GM12892 (cell line): ENCODE results near the gene SLC3A2.

Experiments
- POLR2A ChIP-seq: IDR thresholded peaks from 2 replicates; pipeline ENCODE4 v1.6.1; 2011; ENCODE audit warnings: low read depth, low read length, control low read depth
- TAF1 ChIP-seq: IDR thresholded peaks from 2 replicates; pipeline ENCODE4 v1.6.1; 2011; ENCODE audit warnings: low read depth, mild to moderate bottlenecking, control low read depth, low read length, borderline replicate concordance

GRCh38 chr11:62911137-62912130 is 30.7 kb downstream of the SLC3A2 start:
- TF ChIP-seq POLR2A (no peak), TAF1 (no peak)
